ENCODE data around the gene PTPRE.

DNA sequence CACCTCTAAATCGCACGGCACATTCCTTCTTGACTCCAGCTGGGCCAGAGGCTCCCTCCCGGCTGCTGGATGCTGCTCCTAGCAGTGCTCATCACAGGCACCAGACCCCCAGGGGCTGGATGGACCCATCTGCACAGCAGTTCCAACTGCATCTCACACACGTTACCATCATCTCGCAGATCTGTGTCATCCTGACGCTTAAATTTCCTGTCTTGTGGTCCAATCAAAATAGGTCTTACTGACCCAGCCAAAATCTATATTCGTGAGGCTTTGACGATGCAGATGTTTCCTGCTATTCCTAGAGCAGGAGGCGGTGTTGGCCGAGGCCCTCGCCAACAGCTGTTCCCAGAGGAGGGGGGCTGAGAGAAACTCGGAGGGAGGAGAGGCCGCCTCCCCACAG is 111.3 kb downstream of the PTPRE start:
- TF ChIP-seq POLR2A (IDR thresholded peaks at IDR 0.05) = no peak
- no peak for TF ChIP-seq EP300 (IDR thresholded peaks at IDR 0.05)
